ENCODE results near the gene TMX2.

TMX2 gene

GRCh38 chr11:57788703-57789088 is 76.3 kb downstream of the TMX2 start:
- no peak for TF ChIP-seq CTCF (IDR thresholded peaks at IDR 0.05; ENCODE audit: low read depth, low read length)
- DNase-seq (ENCODE audit: extremely low read depth, low read depth), result no peak

Data from AG09319 (cell line).